HL-60 (cell line): ENCODE measurements around the gene MSX1.

ENCODE experiments used
- POLR2AphosphoS5 ChIP-seq: IDR thresholded peaks from 2 replicates; pipeline ENCODE4 v1.6.1; 2012; ENCODE audit warnings: low read depth
- TF ChIP-seq, protein P1 (sequence below): IDR thresholded peaks from one replicate; pipeline ENCODE4 v1.5.1; 2011; ENCODE audit warnings: low read length, control low read depth, inconsistent platforms; ENCODE audit not compliant: insufficient read depth

DNA sequence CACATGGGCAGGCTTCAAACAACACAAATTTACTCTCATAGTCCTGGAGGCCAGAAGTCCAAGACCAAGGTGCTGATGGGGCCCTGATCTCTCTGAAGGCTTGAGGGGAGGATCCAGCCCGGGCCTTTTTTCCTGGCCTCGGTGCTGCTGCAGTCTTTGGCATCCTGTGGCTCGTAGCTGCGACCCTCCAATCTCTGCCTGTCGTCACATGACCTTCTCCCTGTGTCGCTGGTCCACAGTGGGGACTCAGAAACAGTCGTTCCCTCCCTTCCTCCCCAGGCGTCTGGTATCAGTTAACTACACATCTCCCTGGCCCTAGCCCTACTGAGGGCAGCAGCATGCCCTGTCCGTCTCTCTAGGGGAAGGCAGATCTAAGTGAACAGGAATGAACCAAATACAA is 19.1 kb upstream of the MSX1 start:
- TF ChIP-seq, protein P1, sequence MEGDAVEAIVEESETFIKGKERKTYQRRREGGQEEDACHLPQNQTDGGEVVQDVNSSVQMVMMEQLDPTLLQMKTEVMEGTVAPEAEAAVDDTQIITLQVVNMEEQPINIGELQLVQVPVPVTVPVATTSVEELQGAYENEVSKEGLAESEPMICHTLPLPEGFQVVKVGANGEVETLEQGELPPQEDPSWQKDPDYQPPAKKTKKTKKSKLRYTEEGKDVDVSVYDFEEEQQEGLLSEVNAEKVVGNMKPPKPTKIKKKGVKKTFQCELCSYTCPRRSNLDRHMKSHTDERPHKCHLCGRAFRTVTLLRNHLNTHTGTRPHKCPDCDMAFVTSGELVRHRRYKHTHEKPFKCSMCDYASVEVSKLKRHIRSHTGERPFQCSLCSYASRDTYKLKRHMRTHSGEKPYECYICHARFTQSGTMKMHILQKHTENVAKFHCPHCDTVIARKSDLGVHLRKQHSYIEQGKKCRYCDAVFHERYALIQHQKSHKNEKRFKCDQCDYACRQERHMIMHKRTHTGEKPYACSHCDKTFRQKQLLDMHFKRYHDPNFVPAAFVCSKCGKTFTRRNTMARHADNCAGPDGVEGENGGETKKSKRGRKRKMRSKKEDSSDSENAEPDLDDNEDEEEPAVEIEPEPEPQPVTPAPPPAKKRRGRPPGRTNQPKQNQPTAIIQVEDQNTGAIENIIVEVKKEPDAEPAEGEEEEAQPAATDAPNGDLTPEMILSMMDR, result no peak
- TF ChIP-seq POLR2AphosphoS5, result no peak
